ENCODE data around the gene ICOSLG.
"Not testable (repeated sequence)": the region's sequence is repeated elsewhere in the genome, so short reads cannot be mapped to it uniquely, and the experiment has no call there.

The ICOSLG gene

GRCh38 chr21:44240842-44241241, at the start of gene ICOSLG:
Gene ICOSLG (minus strand): TSS chr21:44240943. CDS start chr21:44240817, 126 bp downstream.
- DNase-seq (ENCODE audit: low read depth in 1 of 2, low spot score in 1 of 2): not testable (repeated sequence)

GRCh38 chr21:44289381-44290010, 48.8 kb upstream of the ICOSLG start:
- DNase-seq (ENCODE audit: low read depth in 1 of 2, low spot score in 1 of 2): no peak

GRCh38 chr21:44288251-44289110, 47.7 kb upstream of the ICOSLG start:
- no peak for DNase-seq (ENCODE audit: low read depth in 1 of 2, low spot score in 1 of 2)

- DNase-seq (ENCODE audit: low read depth in 1 of 2, low spot score in 1 of 2): no peak
Observed at GRCh38 chr21:44286716-44287632, 46.2 kb upstream of the ICOSLG start.

- DNase-seq (ENCODE audit: low read depth in 1 of 2, low spot score in 1 of 2): no peak
Observed at GRCh38 chr21:44286086-44286715, 45.5 kb upstream of the ICOSLG start.

- no peak for DNase-seq (ENCODE audit: low read depth in 1 of 2, low spot score in 1 of 2)
Observed at GRCh38 chr21:44285138-44285992, 44.6 kb upstream of the ICOSLG start, which contains the start of gene AIRE. Gene AIRE (plus strand): TSS chr21:44285876. CDS start chr21:44286007, 131 bp downstream.

GRCh38 chr21:44283948-44284347, 43.2 kb upstream of the ICOSLG start:
- no peak for DNase-seq (ENCODE audit: low read depth in 1 of 2, low spot score in 1 of 2)

- DNase-seq (ENCODE audit: low read depth in 1 of 2, low spot score in 1 of 2): not testable (repeated sequence)
Observed at GRCh38 chr21:44283211-44283785, 42.6 kb upstream of the ICOSLG start.

GRCh38 chr21:44282370-44282769, 41.6 kb upstream of the ICOSLG start:
- no peak for DNase-seq (ENCODE audit: low read depth in 1 of 2, low spot score in 1 of 2)

GRCh38 chr21:44281801-44282200, 41.1 kb upstream of the ICOSLG start:
- DNase-seq (ENCODE audit: low read depth in 1 of 2, low spot score in 1 of 2): no peak

- DNase-seq (ENCODE audit: low read depth in 1 of 2, low spot score in 1 of 2): no peak
Observed at GRCh38 chr21:44279354-44280260, 38.9 kb upstream of the ICOSLG start.

- no peak for DNase-seq (ENCODE audit: low read depth in 1 of 2, low spot score in 1 of 2)
Observed at GRCh38 chr21:44275041-44275440, 34.3 kb upstream of the ICOSLG start.

GRCh38 chr21:44273046-44273445, 32.3 kb upstream of the ICOSLG start:
- no peak for DNase-seq (ENCODE audit: low read depth in 1 of 2, low spot score in 1 of 2)

- DNase-seq (ENCODE audit: low read depth in 1 of 2, low spot score in 1 of 2): no peak
Observed at GRCh38 chr21:44272284-44272858, 31.6 kb upstream of the ICOSLG start.

- no peak for DNase-seq (ENCODE audit: low read depth in 1 of 2, low spot score in 1 of 2)
Observed at GRCh38 chr21:44271558-44272283, 31.0 kb upstream of the ICOSLG start.

- DNase-seq (ENCODE audit: low read depth in 1 of 2, low spot score in 1 of 2): no peak
Observed at GRCh38 chr21:44269090-44269489, 28.3 kb upstream of the ICOSLG start.

GRCh38 chr21:44267655-44268142, 27.0 kb upstream of the ICOSLG start:
- no peak for DNase-seq (ENCODE audit: low read depth in 1 of 2, low spot score in 1 of 2)
